ENCODE measurements around the gene DUOXA2. TPM values are rescaled to one million over a fixed set of nuclear protein-coding genes. Genes with fewer than 3 reads are reported as not detected.

Gene DUOXA2
- total RNA-seq, 2 experiments from 2014 or later: not detected

- H3K36me3 Mint-ChIP-seq: no peaks in the 10 kb centered on the region
- H3K4me1 Mint-ChIP-seq: no peaks in the 10 kb centered on the region
- no peak overlapping the region for H3K27ac Mint-ChIP-seq
- H3K27me3 Mint-ChIP-seq: peaks cover 18% of the 10 kb centered on the region
- no peak for DNase-seq
- no peak overlapping the region for H3K4me3 Mint-ChIP-seq
- no peaks in the 10 kb centered on the region for H3K9me3 Mint-ChIP-seq
- no peak for ATAC-seq (ENCODE audit: low read depth)
- POLR2A ChIA-PET: no interaction called here
These were observed 25.1 kb upstream of the DUOXA2 start for GRCh38 chr15:45088801-45089711.

- Mint-ChIP-seq H3K27me3 (peaks cover 15% of the 10 kb centered on the region), H3K4me3 (no peak overlapping the region), H3K36me3 (no peaks in the 10 kb centered on the region), H3K4me1 (no peaks in the 10 kb centered on the region), H3K9me3 (no peaks in the 10 kb centered on the region), H3K27ac (no peak overlapping the region)
- DNase-seq (no peak), ATAC-seq (ENCODE audit: low read depth) (no peak)
- POLR2A ChIA-PET: no interaction called here
These were observed 24.3 kb upstream of the DUOXA2 start for GRCh38 chr15:45089712-45090373.

DNA sequence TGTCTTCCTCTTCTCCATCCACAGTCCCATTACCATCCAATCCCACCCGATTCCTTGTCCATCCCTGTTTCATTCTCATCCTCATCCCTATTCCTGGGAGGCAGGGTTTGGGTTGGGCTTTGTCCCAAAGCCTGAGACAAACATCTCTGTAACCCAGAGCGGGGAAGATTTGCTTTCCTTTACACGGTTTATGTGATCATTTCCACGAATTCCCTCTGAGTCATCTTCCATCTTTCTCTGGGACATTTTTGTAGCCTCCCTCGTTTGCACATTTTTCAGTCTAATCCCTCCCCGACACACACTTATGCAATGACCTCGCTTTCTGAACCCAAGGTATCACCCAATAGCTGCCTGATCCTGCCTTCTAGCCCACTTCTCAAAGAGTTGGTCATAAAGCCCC lies 23.0 kb upstream of the DUOXA2 start:
- H3K36me3 Mint-ChIP-seq: no peaks in the 10 kb centered on the region
- no peak overlapping the region for H3K27ac Mint-ChIP-seq
- ATAC-seq (ENCODE audit: low read depth) (no peak), DNase-seq (no peak)
- no peak overlapping the region for H3K4me3 Mint-ChIP-seq
- POLR2A ChIA-PET: no interaction called here
- H3K4me1 Mint-ChIP-seq: no peaks in the 10 kb centered on the region
- no peaks in the 10 kb centered on the region for H3K9me3 Mint-ChIP-seq
- H3K27me3 Mint-ChIP-seq: peaks cover 15% of the 10 kb centered on the region

GRCh38 chr15:45091576-45091975 lies 22.6 kb upstream of the DUOXA2 start:
- Mint-ChIP-seq H3K36me3 (no peaks in the 10 kb centered on the region), H3K4me1 (no peaks in the 10 kb centered on the region), H3K27me3 (peaks cover 15% of the 10 kb centered on the region), H3K9me3 (no peaks in the 10 kb centered on the region), H3K27ac (no peak overlapping the region), H3K4me3 (no peak overlapping the region)
- POLR2A ChIA-PET: no interaction called here
- DNase-seq (no peak), ATAC-seq (ENCODE audit: low read depth) (no peak)

- DNase-seq (no peak), ATAC-seq (ENCODE audit: low read depth) (no peak)
- Mint-ChIP-seq H3K36me3 (no peaks in the 10 kb centered on the region), H3K4me1 (no peaks in the 10 kb centered on the region), H3K27ac (no peak overlapping the region), H3K27me3 (peaks cover 8% of the 10 kb centered on the region), H3K4me3 (no peak overlapping the region), H3K9me3 (no peaks in the 10 kb centered on the region)
- POLR2A ChIA-PET: no interaction called here
These were observed 21.1 kb upstream of the DUOXA2 start for GRCh38 chr15:45093013-45093412.

DNA sequence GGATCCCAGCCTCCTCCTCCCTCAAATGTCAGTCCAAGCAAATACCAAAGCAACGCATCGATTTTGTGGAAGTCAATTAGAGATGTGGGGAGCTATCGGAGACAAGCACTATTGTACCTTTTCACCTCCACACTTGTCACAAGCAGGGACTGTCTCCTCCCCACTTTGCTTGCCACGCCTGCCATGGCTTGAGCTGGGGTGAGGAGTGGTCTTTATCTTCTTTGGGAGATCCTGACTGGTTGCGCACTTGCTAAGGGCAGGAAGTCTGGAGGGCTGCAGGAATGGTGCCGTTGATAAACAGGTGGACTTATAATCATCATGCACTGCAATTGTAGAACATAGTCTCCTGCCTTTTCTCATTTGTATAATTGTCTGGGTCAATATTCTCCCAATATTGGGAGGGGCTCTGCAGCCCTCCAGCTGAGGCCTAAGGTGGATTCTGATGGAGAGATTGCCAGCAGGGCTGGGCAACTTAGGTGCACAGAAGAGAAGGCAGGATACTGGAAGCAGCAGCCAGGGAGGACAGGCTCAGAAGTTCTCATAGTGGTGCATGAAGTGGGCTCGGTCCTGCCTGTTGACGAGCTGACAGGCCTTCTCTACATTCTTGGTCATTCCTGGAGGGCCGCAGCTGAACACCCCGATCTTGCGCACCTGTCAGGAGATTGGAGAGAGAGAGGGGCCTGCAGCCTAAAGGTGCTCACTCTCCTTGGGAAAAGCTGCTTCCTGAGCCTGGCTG lies 20.3 kb upstream of the DUOXA2 start:
- no peaks in the 10 kb centered on the region for H3K9me3 Mint-ChIP-seq
- no peaks in the 10 kb centered on the region for H3K36me3 Mint-ChIP-seq
- no peak overlapping the region for H3K27ac Mint-ChIP-seq
- DNase-seq (no peak), ATAC-seq (ENCODE audit: low read depth) (no peak)
- H3K4me3 Mint-ChIP-seq: no peak overlapping the region
- POLR2A ChIA-PET: no interaction called here
- peaks cover 8% of the 10 kb centered on the region for H3K27me3 Mint-ChIP-seq
- no peaks in the 10 kb centered on the region for H3K4me1 Mint-ChIP-seq

GRCh38 chr15:45094358-45094730 lies 19.8 kb upstream of the DUOXA2 start:
- Mint-ChIP-seq H3K27me3 (peaks cover 8% of the 10 kb centered on the region), H3K36me3 (no peaks in the 10 kb centered on the region), H3K27ac (no peak overlapping the region), H3K4me1 (no peaks in the 10 kb centered on the region), H3K9me3 (no peaks in the 10 kb centered on the region), H3K4me3 (no peak overlapping the region)
- no peak for DNase-seq
- POLR2A ChIA-PET: no interaction called here
- no peak for ATAC-seq (ENCODE audit: low read depth)

GRCh38 chr15:45095661-45096060 lies 18.5 kb upstream of the DUOXA2 start:
- no peak overlapping the region for H3K27ac Mint-ChIP-seq
- DNase-seq (no peak), ATAC-seq (ENCODE audit: low read depth) (no peak)
- POLR2A ChIA-PET: no interaction called here
- no peak overlapping the region for H3K4me3 Mint-ChIP-seq
- peaks cover 6% of the 10 kb centered on the region for H3K27me3 Mint-ChIP-seq
- no peaks in the 10 kb centered on the region for H3K9me3 Mint-ChIP-seq
- no peaks in the 10 kb centered on the region for H3K4me1 Mint-ChIP-seq
- no peaks in the 10 kb centered on the region for H3K36me3 Mint-ChIP-seq

DNA sequence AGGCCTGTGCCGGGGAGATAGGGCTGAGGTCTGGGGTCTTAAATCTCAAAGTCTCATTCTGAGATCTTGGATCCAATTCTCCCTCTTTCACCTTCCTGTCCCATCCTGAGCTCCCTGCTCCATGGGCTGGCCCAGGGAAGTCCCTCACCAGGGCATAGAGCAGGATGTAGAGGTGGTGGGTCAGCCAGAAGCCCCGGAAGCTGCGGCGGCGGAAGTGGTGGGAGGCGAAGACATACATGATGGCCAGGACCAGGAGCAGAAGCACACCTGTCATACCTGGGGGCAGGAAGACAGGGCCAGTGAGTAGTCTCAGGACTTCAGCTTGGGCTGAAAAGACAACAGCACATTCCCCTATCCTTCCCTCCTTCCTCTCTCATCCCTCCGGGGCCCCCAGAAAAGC lies 16.7 kb upstream of the DUOXA2 start:
- POLR2A ChIA-PET: no interaction called here
- DNase-seq (no peak), ATAC-seq (ENCODE audit: low read depth) (no peak)
- no peaks in the 10 kb centered on the region for H3K4me1 Mint-ChIP-seq
- H3K4me3 Mint-ChIP-seq: no peak overlapping the region
- H3K36me3 Mint-ChIP-seq: no peaks in the 10 kb centered on the region
- no peak overlapping the region for H3K27ac Mint-ChIP-seq
- peaks cover 3% of the 10 kb centered on the region for H3K27me3 Mint-ChIP-seq
- no peaks in the 10 kb centered on the region for H3K9me3 Mint-ChIP-seq

DNA sequence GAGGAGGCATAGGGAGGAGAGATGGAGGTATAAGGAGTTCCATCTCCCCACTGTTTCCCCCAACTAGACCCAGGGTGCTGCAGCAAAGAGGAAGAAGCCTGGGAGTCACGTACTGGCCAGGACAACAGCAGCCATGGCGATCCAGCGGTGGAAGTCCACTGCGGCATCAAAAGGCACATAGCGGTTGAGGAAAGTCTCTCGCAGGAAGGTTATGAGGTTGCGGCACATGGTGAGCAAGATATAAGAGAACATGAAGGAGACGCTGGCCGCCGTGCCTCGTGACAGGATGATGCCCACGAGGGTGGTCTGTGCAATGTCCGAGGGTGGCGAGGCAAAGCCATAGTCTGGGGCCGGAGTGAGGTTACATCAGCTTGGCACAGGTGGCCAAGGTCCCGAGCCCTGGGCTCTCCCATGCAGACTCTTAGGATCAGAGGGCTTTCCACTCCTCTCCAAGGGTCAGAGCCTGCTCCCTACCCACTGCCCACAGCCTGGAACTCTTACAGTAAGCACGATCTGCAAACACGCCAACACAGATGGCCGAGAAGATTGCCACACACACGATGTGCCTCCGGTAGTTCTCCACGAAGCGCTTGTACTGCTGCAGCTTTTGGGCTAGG lies 14.5 kb upstream of the DUOXA2 start:
- Mint-ChIP-seq H3K9me3 (no peaks in the 10 kb centered on the region), H3K4me1 (no peaks in the 10 kb centered on the region), H3K27me3 (peaks cover 5% of the 10 kb centered on the region), H3K27ac (no peak overlapping the region), H3K4me3 (no peak overlapping the region), H3K36me3 (no peaks in the 10 kb centered on the region)
- POLR2A ChIA-PET: no interaction called here
- DNase-seq (no peak), ATAC-seq (ENCODE audit: low read depth) (no peak)

GRCh38 chr15:45100884-45101625 lies 13.1 kb upstream of the DUOXA2 start:
- POLR2A ChIA-PET: no interaction called here
- no peak for DNase-seq
- Mint-ChIP-seq H3K9me3 (no peaks in the 10 kb centered on the region), H3K27ac (no peak overlapping the region), H3K4me1 (no peaks in the 10 kb centered on the region), H3K36me3 (no peaks in the 10 kb centered on the region), H3K4me3 (no peak overlapping the region), H3K27me3 (peaks cover 5% of the 10 kb centered on the region)
- ATAC-seq (ENCODE audit: low read depth): no peak

GRCh38 chr15:45101749-45102148 lies 12.4 kb upstream of the DUOXA2 start:
- H3K27ac Mint-ChIP-seq: no peak overlapping the region
- H3K4me3 Mint-ChIP-seq: no peak overlapping the region
- no peaks in the 10 kb centered on the region for H3K36me3 Mint-ChIP-seq
- ATAC-seq (ENCODE audit: low read depth) (no peak), DNase-seq (no peak)
- POLR2A ChIA-PET: no interaction called here
- H3K27me3 Mint-ChIP-seq: peaks cover 5% of the 10 kb centered on the region
- no peaks in the 10 kb centered on the region for H3K4me1 Mint-ChIP-seq
- no peaks in the 10 kb centered on the region for H3K9me3 Mint-ChIP-seq

- Mint-ChIP-seq H3K4me1 (no peaks in the 10 kb centered on the region), H3K9me3 (no peaks in the 10 kb centered on the region), H3K4me3 (no peak overlapping the region), H3K27me3 (peaks cover 5% of the 10 kb centered on the region), H3K27ac (no peak overlapping the region), H3K36me3 (no peaks in the 10 kb centered on the region)
- no peak for ATAC-seq (ENCODE audit: low read depth)
- POLR2A ChIA-PET: no interaction called here
- DNase-seq: no peak
These were observed 11.9 kb upstream of the DUOXA2 start for GRCh38 chr15:45102226-45102625.

Data from activated naive CD8-positive, alpha-beta T cell treated with anti-CD3 and anti-CD28 coated beads, Interleukin-2, amount 10 ng/mL, durations not matched to agents 7 days and 5 days (primary cell).